A204.1 (cell line): ENCODE measurements around the gene OGA.

Source experiments
- FAIRE-seq: peaks from 2 replicates; lab custom pipeline; 2012; peaks lifted over from hg19 to GRCh38; lab: Jason Lieb, UNC

The OGA gene

GRCh38 chr10:101774589-101775272 is 43.5 kb downstream of the OGA start:
- no peak for FAIRE-seq

- no peak for FAIRE-seq
These were observed 44.2 kb downstream of the OGA start for GRCh38 chr10:101773923-101774588.

- FAIRE-seq: no peak
These were observed 45.1 kb downstream of the OGA start for GRCh38 chr10:101772895-101773761.

GRCh38 chr10:101772017-101772894 is 46.0 kb downstream of the OGA start:
- no peak for FAIRE-seq

GRCh38 chr10:101771380-101771779 is 46.9 kb downstream of the OGA start:
- no peak for FAIRE-seq

- FAIRE-seq: no peak
These were observed 47.7 kb downstream of the OGA start for GRCh38 chr10:101770331-101771215.

GRCh38 chr10:101769541-101770180 is 48.6 kb downstream of the OGA start:
- no peak for FAIRE-seq

GRCh38 chr10:101768791-101769170 is 49.5 kb downstream of the OGA start:
- no peak for FAIRE-seq

- FAIRE-seq: no peak
These were observed 50.1 kb downstream of the OGA start for GRCh38 chr10:101767966-101768790.

GRCh38 chr10:101767600-101767945 is 50.7 kb downstream of the OGA start:
- no peak for FAIRE-seq

GRCh38 chr10:101766753-101767599 is 51.3 kb downstream of the OGA start:
- FAIRE-seq: no peak

GRCh38 chr10:101766306-101766705 is 51.9 kb downstream of the OGA start:
- no peak for FAIRE-seq

GRCh38 chr10:101763141-101763846 is 55.0 kb downstream of the OGA start:
- no peak for FAIRE-seq

GRCh38 chr10:101762736-101763135 is 55.5 kb downstream of the OGA start:
- FAIRE-seq: no peak

GRCh38 chr10:101761226-101761625 is 57.0 kb downstream of the OGA start:
- no peak for FAIRE-seq

- no peak for FAIRE-seq
These were observed 57.7 kb downstream of the OGA start for GRCh38 chr10:101760510-101760909.

- FAIRE-seq: no peak
These were observed 58.7 kb downstream of the OGA start for GRCh38 chr10:101759309-101760247.
